Ovary (tissue), 9 donors: ENCODE results near the gene PDE4C. TPM values are rescaled to one million over a fixed set of nuclear protein-coding genes. Genes with fewer than 3 reads are reported as not detected.

ENCODE experiments used
- DNase-seq, 5 donors: peaks; one replicate each; pipeline ENCODE4 v3.0.0-alpha.2; 2019 to 2020
- H3K27ac ChIP-seq, 2 donors: fragments of 200-600 bp; one replicate each; pipeline versions ENCODE4 v1.5.1 to v1.8.0; 2019 to 2022
- H3K27me3 ChIP-seq: fragments of 200-600 bp; one replicate; pipeline ENCODE4 v1.8.0; 2022
- H3K36me3 ChIP-seq: fragments of 200-600 bp; sonication (generic); one replicate; pipeline ENCODE4 v1.5.1; 2019
- H3K4me1 ChIP-seq: one replicate; pipeline ENCODE4 v1.8.1; 2013; ENCODE audit warnings: mild to moderate bottlenecking, moderate library complexity; ENCODE audit not compliant: insufficient read depth
- H3K4me3 ChIP-seq: fragments of 200-600 bp; sonication (generic); one replicate; pipeline ENCODE4 v1.5.1; 2017
- H3K9me3 ChIP-seq, 2 donors: fragments of 200-600 bp in 1 of 2; sonication (generic) in 1 of 2; one replicate each; pipeline versions ENCODE4 v1.5.1 to v1.8.1; 2013 to 2019; ENCODE audit warnings: mild to moderate bottlenecking in 1 of 2, moderate library complexity in 1 of 2
- EP300 ChIP-seq: sonication (generic); formaldehyde crosslinking; IDR thresholded peaks from one replicate; pipeline ENCODE4 v1.6.1; 2017; ENCODE audit warnings: antibody characterized with exemption
- POLR2A ChIP-seq: fragments of 450-650 bp; IDR thresholded peaks from one replicate; pipeline ENCODE4 v1.6.1; 2017; ENCODE audit warnings: antibody characterized with exemption, mild to moderate bottlenecking, moderate library complexity
- WGBS, 3 donors: extraction: QIAGEN DNeasy Blood & Tissue Kit in 1 of 3; methylation state at CpG; one replicate each; pipeline versions ENCODE4 v1.1.5 to v1.1.7; 2013 to 2017; 5-methylcytosine and 5-hydroxymethylcytosine counted together
- intact Hi-C, 4 donors: fragments of 100-400 bp; cut with DNase I; formaldehyde crosslinking; loops; one replicate each; pipeline versions ENCODE4 v1.11.0 to v1.15.1; 2022 to 2023
- polyA plus RNA-seq, 2 donors: library from polyadenylated mRNA; stranded (reverse); fragments of 200-250 nt in 1 of 2; fragments of 350-450 nt in 1 of 2; fragmentation: Illumina TruSeq in 1 of 2; extraction: RNeasy Lipid Tissue Mini Kit (QIAGEN cat#74804) in 1 of 2; gene quantifications; one replicate each; pipeline ENCODE4 v1.2.3, GENCODE V29; 2013 to 2014
- total RNA-seq, 7 donors: library from RNA; depleted of rRNA in 2 of 7; stranded (reverse); fragments of >200 nt in 2 of 7; fragmentation: NEBNext Ultra II Directional in 3 of 7; extraction: Animal tissue kit (Norgen Biotek cat#: 25700) in 3 of 7; gene quantifications; one replicate each; pipeline versions ENCODE4 v1.1.0 to v1.2.4, GENCODE V29; 2016 to 2023
- TF ChIP-seq, protein P1 (sequence below), 3 donors: fragments of 450-650 bp in 2 of 3; fragments of 200-600 bp in 1 of 3; IDR thresholded peaks; one replicate each; pipeline versions ENCODE4 v1.5.1 to v1.8.0; 2016 to 2022; ENCODE audit warnings: antibody characterized with exemption in 3 of 3, mild to moderate bottlenecking in 1 of 3
- donor health status: DM: no; HTN: no; CAD: no; lungs with moderate emphysema.
- donor health status: DM: no; HTN: no; CAD: no.
- donor health status: Bipolar disorder and iron deficiency.
- donor health status: DM: yes; HTN: yes; CAD: no.
- donor health status: DM: no; HTN: no; CAD: no.
- donor health status: DM: yes; HTN: yes; CAD: no.

The PDE4C gene
- total and polyA plus RNA-seq, 9 donors = 0.50 to 1.7 (median 0.98) TPM; not detected in 1

DNA sequence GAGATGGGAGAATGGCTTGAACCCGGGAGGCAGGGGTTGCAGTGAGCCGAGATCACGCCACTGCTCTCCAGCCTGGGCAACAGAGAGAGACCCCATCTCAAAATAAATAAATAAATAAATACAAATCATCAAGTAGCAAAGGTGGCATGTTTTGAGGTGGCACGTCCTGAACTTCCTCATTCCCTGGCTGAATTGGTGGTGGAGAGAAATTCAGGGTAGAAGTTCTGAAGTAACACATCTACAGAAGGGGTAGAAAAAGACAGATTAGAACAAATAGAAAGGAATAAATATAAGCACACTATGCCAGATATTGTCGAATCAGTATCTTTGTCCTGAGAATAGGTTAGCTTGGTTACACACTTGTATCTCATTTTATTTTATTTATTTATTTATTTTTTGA lies 46.3 kb downstream of the PDE4C start:
- no peak overlapping the region for H3K27ac ChIP-seq
- H3K36me3 ChIP-seq = no peaks in the 10 kb centered on the region
- no peaks in the 10 kb centered on the region for H3K4me1 ChIP-seq
- DNase-seq = no peak
- 79 to 90% (median 80%) methylated on average over 5 of the region's 5 CpGs for WGBS, 3 donors
- TF ChIP-seq POLR2A = no peak
- TF ChIP-seq, protein P1, sequence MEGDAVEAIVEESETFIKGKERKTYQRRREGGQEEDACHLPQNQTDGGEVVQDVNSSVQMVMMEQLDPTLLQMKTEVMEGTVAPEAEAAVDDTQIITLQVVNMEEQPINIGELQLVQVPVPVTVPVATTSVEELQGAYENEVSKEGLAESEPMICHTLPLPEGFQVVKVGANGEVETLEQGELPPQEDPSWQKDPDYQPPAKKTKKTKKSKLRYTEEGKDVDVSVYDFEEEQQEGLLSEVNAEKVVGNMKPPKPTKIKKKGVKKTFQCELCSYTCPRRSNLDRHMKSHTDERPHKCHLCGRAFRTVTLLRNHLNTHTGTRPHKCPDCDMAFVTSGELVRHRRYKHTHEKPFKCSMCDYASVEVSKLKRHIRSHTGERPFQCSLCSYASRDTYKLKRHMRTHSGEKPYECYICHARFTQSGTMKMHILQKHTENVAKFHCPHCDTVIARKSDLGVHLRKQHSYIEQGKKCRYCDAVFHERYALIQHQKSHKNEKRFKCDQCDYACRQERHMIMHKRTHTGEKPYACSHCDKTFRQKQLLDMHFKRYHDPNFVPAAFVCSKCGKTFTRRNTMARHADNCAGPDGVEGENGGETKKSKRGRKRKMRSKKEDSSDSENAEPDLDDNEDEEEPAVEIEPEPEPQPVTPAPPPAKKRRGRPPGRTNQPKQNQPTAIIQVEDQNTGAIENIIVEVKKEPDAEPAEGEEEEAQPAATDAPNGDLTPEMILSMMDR (IDR thresholded peaks at IDR 0.05) = no peak
- H3K27me3 ChIP-seq = no peaks in the 10 kb centered on the region
- intact Hi-C loops = no loop called here
- no peaks in the 10 kb centered on the region for H3K9me3 ChIP-seq
- H3K4me3 ChIP-seq = no peak overlapping the region

DNA sequence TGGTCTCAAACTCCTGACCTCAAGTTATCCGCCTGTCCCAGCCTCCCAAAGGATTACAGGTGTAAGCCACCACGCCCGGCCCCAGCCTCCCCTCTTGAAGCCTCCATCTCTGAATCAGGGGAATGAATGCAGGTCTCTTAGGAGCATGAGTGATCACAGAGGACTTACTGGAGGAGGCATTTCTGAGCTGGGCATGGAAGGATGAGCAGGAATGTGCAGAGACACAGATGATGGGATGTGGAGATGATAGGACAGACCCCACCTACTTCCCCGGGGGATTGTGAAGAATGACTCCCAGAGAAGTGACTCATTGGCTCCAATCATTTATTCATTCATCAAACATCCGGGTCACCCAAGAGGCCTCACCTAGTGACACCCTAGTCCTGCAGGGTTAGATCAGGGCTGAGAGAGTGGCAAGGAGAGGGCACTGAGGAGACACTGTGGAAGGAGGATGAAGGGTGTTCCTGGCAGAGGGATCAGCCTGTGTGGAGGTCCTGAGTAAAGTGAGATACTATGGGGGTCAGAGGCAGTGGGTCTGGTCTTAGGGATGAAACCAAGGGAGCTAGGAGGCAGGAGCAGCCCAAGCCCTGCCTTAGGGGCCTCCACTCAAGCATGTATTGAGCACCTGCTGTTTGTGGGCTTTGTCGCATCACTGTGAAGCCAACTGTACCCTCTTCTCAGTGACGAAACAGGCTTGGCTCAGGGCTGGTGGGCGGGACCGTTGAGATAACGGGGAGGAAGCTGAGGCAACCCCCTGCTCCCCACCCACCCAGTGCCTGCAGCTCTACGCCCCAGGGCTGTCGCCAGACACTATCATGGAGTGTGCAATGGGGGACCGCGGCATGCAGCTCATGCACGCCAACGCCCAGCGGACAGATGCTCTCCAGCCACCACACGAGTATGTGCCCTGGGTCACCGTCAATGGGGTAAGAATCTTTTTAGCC lies 49.6 kb downstream of the PDE4C start:
- TF ChIP-seq, protein P1 (IDR thresholded peaks at IDR 0.05) = no peak
- TF ChIP-seq POLR2A (no peak), EP300 (no peak)
- Histone ChIP-seq H3K4me1 (peaks cover 6% of the 10 kb centered on the region), H3K9me3 (no peaks in the 10 kb centered on the region), H3K27me3 (no peaks in the 10 kb centered on the region), H3K27ac (no peak overlapping the region), H3K4me3 (no peak overlapping the region), H3K36me3 (no peaks in the 10 kb centered on the region)
- intact Hi-C loops = no loop called here
- WGBS, 3 donors = 76 to 83% (median 78%) methylated on average over 19 of the region's 19 CpGs
- DNase-seq = no peak

DNA sequence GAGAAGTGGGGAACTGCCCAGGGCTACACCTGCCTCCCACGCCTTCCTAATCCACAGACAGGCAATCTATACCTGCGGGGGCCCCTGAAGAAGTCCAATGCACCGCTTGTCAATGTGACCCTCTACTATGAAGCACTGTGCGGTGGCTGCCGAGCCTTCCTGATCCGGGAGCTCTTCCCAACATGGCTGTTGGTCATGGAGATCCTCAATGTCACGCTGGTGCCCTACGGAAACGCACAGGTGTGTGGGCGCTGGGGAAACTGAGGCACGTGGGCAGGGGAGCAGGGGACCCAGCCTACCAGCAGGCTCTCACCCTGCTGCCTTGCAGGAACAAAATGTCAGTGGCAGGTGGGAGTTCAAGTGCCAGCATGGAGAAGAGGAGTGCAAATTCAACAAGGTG lies 51.3 kb downstream of the PDE4C start:
- Histone ChIP-seq H3K4me3 (no peak overlapping the region), H3K9me3 (no peaks in the 10 kb centered on the region), H3K36me3 (no peaks in the 10 kb centered on the region), H3K27me3 (no peaks in the 10 kb centered on the region), H3K27ac (no peak overlapping the region), H3K4me1 (peaks cover 13% of the 10 kb centered on the region)
- intact Hi-C loops = no loop called here
- WGBS, 3 donors = 79 to 83% (median 80%) methylated on average over 11 of the region's 11 CpGs
- no peak for TF ChIP-seq POLR2A
- TF ChIP-seq, protein P1 (IDR thresholded peaks at IDR 0.05) = no peak
- TF ChIP-seq EP300 = no peak
- no peak for DNase-seq

Other genes starting within 250 kb of the PDE4C start
- gene ARRDC2, start 218.3 kb downstream of the PDE4C start, total RNA-seq = 10 to 100 TPM in 5 of 7 donors, 1 to 10 TPM in 2; 6.8 to 22.8 (median 12.2) TPM
- 10 to 100 TPM; 12.9 to 14.7 TPM for gene ARRDC2, start 218.3 kb downstream of the PDE4C start, polyA plus RNA-seq
- under 1 TPM; 0.31 to 0.89 (median 0.57) TPM for gene IL12RB1, start 139.5 kb downstream of the PDE4C start, total RNA-seq
- under 1 TPM; 0.22 to 0.70 TPM for gene IL12RB1, start 139.5 kb downstream of the PDE4C start, polyA plus RNA-seq
- 10 to 100 TPM in 3 of 7 donors, 1 to 10 TPM in 4; 7.8 to 12.2 (median 9.9) TPM for gene MAST3, start 128.7 kb downstream of the PDE4C start, total RNA-seq
- 1 to 10 TPM; 2.4 to 5.7 TPM for gene MAST3, start 128.7 kb downstream of the PDE4C start, polyA plus RNA-seq
- 10 to 100 TPM; 16.5 to 63.2 (median 48.9) TPM for gene PIK3R2, start 73.3 kb downstream of the PDE4C start, total RNA-seq
- 10 to 100 TPM; 12.8 to 13.6 TPM for gene PIK3R2, start 73.3 kb downstream of the PDE4C start, polyA plus RNA-seq
- 10 to 100 TPM; 10.1 to 70.9 (median 16.1) TPM for gene IFI30, start 52.6 kb downstream of the PDE4C start, total RNA-seq
- 10 to 100 TPM; 21.8 to 34.4 TPM for gene IFI30, start 52.6 kb downstream of the PDE4C start, polyA plus RNA-seq
- gene MPV17L2, start 33.2 kb downstream of the PDE4C start, total RNA-seq = 10 to 100 TPM in 2 of 7 donors, 1 to 10 TPM in 5; 6.9 to 15.2 (median 8.6) TPM
- gene MPV17L2, start 33.2 kb downstream of the PDE4C start, polyA plus RNA-seq = 10 to 100 TPM in 1 of 2 donors, 1 to 10 TPM in 1; 3.5 to 12.0 TPM
- gene RAB3A, start 22.4 kb downstream of the PDE4C start, total RNA-seq = 10 to 100 TPM in 2 of 7 donors, 1 to 10 TPM in 5; 1.9 to 32.9 (median 9.0) TPM
- 1 to 10 TPM; 5.5 to 7.9 TPM for gene RAB3A, start 22.4 kb downstream of the PDE4C start, polyA plus RNA-seq
- gene IQCN, start 48.0 kb upstream of the PDE4C start, total RNA-seq = 10 to 100 TPM in 5 of 7 donors, 1 to 10 TPM in 2; 6.0 to 18.4 (median 11.7) TPM
- gene IQCN, start 48.0 kb upstream of the PDE4C start, polyA plus RNA-seq = 1 to 10 TPM; 2.5 to 9.3 TPM
- gene JUND, start 55.2 kb upstream of the PDE4C start, total RNA-seq = 1,000 to 10,000 TPM in 2 of 7 donors, 100 to 1,000 TPM in 5; 163 to 1,260 (median 581) TPM
- 100 to 1,000 TPM in 1 of 2 donors, 10 to 100 TPM in 1; 95.2 to 301 TPM for gene JUND, start 55.2 kb upstream of the PDE4C start, polyA plus RNA-seq
- 100 to 1,000 TPM in 1 of 7 donors, 10 to 100 TPM in 6; 45.0 to 121 (median 77.3) TPM for gene LSM4, start 96.6 kb upstream of the PDE4C start, total RNA-seq
- gene LSM4, start 96.6 kb upstream of the PDE4C start, polyA plus RNA-seq = 10 to 100 TPM; 38.3 to 66.0 TPM
- 10 to 100 TPM in 6 of 7 donors, 1 to 10 TPM in 1; 9.3 to 64.5 (median 50.3) TPM for gene PGPEP1, start 114.2 kb upstream of the PDE4C start, total RNA-seq
- 10 to 100 TPM; 13.8 to 16.9 TPM for gene PGPEP1, start 114.2 kb upstream of the PDE4C start, polyA plus RNA-seq
- gene GDF15, start 159.7 kb upstream of the PDE4C start, total RNA-seq = 10 to 100 TPM in 2 of 7 donors, 1 to 10 TPM in 5; 1.5 to 20.9 (median 3.7) TPM
- 1 to 10 TPM in 1 of 2 donors, under 1 TPM in 1; 0.67 to 2.7 TPM for gene GDF15, start 159.7 kb upstream of the PDE4C start, polyA plus RNA-seq
- 1 to 10 TPM; 1.8 to 9.2 (median 2.4) TPM for gene LRRC25, start 171.2 kb upstream of the PDE4C start, total RNA-seq
- 1 to 10 TPM; 1.4 to 3.2 TPM for gene LRRC25, start 171.2 kb upstream of the PDE4C start, polyA plus RNA-seq
- gene SSBP4, start 193.0 kb upstream of the PDE4C start, total RNA-seq = 100 to 1,000 TPM in 2 of 7 donors, 10 to 100 TPM in 5; 58.9 to 124 (median 88.3) TPM
- 10 to 100 TPM in 1 of 2 donors, 1 to 10 TPM in 1; 4.6 to 90.3 TPM for gene SSBP4, start 193.0 kb upstream of the PDE4C start, polyA plus RNA-seq
- 100 to 1,000 TPM in 6 of 7 donors, 10 to 100 TPM in 1; 45.2 to 345 (median 217) TPM for gene ISYNA1, start 211.7 kb upstream of the PDE4C start, total RNA-seq
- gene ISYNA1, start 211.7 kb upstream of the PDE4C start, polyA plus RNA-seq = 100 to 1,000 TPM in 1 of 2 donors, 1 to 10 TPM in 1; 9.6 to 144 TPM